ENCODE results near the gene TMEM163.

The TMEM163 gene

GRCh38 chr2:134504586-134505336, 214.0 kb downstream of the TMEM163 start:
- FAIRE-seq, result no peak
- TF ChIP-seq, protein P1, sequence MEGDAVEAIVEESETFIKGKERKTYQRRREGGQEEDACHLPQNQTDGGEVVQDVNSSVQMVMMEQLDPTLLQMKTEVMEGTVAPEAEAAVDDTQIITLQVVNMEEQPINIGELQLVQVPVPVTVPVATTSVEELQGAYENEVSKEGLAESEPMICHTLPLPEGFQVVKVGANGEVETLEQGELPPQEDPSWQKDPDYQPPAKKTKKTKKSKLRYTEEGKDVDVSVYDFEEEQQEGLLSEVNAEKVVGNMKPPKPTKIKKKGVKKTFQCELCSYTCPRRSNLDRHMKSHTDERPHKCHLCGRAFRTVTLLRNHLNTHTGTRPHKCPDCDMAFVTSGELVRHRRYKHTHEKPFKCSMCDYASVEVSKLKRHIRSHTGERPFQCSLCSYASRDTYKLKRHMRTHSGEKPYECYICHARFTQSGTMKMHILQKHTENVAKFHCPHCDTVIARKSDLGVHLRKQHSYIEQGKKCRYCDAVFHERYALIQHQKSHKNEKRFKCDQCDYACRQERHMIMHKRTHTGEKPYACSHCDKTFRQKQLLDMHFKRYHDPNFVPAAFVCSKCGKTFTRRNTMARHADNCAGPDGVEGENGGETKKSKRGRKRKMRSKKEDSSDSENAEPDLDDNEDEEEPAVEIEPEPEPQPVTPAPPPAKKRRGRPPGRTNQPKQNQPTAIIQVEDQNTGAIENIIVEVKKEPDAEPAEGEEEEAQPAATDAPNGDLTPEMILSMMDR (IDR thresholded peaks at IDR 0.05; ENCODE audit: insufficient read depth, missing control alignments), result no peak
- DNase-seq (ENCODE audit: insufficient read length, low spot score), result no peak

DNA sequence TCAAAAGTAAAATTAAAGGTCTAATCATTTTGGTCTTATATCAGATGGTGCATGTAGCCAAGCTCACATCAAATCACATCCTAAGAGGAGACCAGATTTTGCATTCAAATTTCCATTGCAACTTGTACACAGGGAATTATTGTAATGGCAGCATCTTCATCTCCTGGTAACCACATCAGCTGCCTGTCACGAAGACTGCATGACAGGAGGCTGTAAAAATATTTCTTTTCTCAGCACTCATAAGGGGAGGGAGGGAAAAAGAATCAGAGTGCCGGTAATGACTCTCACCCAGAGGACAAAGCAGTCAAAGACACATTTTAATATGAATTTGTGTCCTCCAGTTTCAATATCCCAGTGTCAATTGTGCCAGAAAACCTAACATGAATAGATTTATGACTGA, 216.7 kb downstream of the TMEM163 start:
- TF ChIP-seq, protein P1 (IDR thresholded peaks at IDR 0.05; ENCODE audit: insufficient read depth, missing control alignments), result no peak
- DNase-seq (ENCODE audit: insufficient read length, low spot score) (no peak), FAIRE-seq (no peak)

- no peak for FAIRE-seq
Measured at GRCh38 chr2:134501476-134502091, 217.2 kb downstream of the TMEM163 start.

DNA sequence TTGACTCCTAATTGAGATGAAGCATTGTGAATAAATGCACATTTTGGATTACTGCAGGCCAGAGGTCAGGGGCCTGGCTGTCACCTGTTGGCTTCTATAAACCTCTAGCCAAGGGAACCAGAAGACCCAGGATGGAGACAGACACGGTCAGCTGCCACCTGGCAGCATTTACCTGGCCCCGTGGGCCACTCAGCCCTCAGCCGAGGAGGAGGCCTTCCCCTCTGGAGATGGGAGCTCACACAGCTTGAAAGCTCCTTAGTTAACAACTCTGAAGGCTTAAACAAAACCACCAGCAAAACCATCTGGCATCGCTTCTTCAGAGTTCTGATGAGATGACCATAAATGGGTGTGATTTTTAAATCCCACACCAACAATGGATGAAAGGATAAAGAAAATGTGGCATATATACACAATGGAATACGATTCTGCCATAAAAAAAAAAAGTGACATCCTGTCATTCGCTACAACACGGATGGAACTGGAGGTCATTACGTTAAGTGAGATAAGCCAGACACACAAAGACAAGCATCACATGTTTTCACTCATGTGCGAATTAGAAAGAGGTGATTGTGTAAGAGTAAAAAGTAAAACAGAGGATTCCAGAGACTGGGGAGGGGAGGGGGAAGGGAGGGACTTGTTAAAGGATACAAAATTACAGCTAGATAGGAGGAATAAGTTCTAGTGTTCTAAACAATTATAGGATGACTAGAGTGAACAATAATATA, 218.4 kb downstream of the TMEM163 start:
- TF ChIP-seq, protein P1 (IDR thresholded peaks at IDR 0.05; ENCODE audit: insufficient read depth, missing control alignments), result no peak
- DNase-seq (ENCODE audit: insufficient read length, low spot score) (no peak), FAIRE-seq (peak; percentile 79)

More at GRCh38 chr2:134501476-134502091, 217.2 kb downstream of the TMEM163 start:
- DNase-seq (ENCODE audit: insufficient read length, low spot score), result no peak
- TF ChIP-seq, protein P1 (IDR thresholded peaks at IDR 0.05; ENCODE audit: insufficient read depth, missing control alignments), result no peak

- TF ChIP-seq, protein P1 (IDR thresholded peaks at IDR 0.05; ENCODE audit: insufficient read depth, missing control alignments), result no peak
- DNase-seq (ENCODE audit: insufficient read length, low spot score) (no peak), FAIRE-seq (no peak)
Measured at GRCh38 chr2:134499307-134499926, 219.4 kb downstream of the TMEM163 start.

DNA sequence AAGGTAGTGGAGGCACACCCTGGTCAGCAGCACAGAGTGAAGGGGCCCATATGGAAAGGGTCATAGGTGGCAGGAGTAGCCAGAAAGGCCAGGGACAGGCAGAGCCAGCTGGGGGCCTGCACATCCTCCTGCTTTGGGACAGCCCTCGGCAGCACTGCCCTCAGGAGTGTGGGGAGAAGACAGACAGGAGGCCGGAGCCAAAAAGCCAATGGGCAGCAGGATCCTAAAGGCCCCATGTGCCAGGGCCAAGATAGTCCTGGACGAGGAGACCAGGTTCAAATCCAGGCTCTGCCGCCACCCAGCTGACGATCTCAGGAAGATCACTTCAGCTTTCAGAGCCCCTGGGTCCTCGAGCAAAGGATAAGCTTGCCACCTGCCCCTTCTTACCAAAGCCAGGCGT, 220.1 kb downstream of the TMEM163 start:
- TF ChIP-seq, protein P1 (IDR thresholded peaks at IDR 0.05; ENCODE audit: insufficient read depth, missing control alignments), result no peak
- DNase-seq (ENCODE audit: insufficient read length, low spot score) (no peak), FAIRE-seq (no peak)

All from D721Med (cell line).